ENCODE results near the gene CYP2W1. TPM values are rescaled to one million over a fixed set of nuclear protein-coding genes. Genes with fewer than 3 reads are reported as not detected.
"Not testable (repeated sequence)": the region's sequence is repeated elsewhere in the genome, so short reads cannot be mapped to it uniquely, and the experiment has no call there.

The CYP2W1 gene, protein sequence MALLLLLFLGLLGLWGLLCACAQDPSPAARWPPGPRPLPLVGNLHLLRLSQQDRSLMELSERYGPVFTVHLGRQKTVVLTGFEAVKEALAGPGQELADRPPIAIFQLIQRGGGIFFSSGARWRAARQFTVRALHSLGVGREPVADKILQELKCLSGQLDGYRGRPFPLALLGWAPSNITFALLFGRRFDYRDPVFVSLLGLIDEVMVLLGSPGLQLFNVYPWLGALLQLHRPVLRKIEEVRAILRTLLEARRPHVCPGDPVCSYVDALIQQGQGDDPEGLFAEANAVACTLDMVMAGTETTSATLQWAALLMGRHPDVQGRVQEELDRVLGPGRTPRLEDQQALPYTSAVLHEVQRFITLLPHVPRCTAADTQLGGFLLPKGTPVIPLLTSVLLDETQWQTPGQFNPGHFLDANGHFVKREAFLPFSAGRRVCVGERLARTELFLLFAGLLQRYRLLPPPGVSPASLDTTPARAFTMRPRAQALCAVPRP
- 19.1 TPM for total RNA-seq

DNA sequence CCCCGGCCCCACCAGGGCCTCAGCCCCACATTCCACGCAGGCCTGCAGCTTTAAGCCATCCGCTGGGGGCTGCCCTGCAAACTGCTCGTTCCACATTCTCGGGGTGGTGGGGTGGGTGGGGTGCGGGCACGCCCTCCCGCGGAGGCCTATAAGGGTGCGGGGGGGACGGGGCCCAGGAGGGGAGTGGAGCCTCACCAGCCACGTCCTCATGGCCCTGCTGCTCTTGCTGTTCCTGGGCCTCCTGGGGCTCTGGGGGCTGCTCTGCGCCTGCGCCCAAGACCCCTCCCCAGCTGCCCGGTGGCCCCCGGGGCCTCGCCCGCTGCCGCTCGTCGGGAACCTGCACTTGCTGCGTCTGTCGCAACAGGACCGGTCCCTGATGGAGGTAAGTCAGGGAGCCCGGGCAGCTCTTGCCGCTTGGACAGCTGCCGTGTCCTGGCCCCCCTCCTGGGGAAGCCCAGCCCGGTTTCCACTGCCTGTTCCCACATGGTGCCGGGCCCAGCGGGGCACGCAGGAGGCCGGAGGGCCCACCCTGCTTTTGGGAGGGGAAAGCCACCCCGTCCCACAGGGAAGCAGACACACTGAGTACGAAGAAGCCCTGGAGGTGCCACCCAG lies at the start of gene CYP2W1:
TSS of gene CYP2W1 (plus strand) at position 178 of the 612 bp plus-strand sequence. CDS start at position 209, 31 bp downstream.
- peak; percentile 52 for DNase-seq

DNA sequence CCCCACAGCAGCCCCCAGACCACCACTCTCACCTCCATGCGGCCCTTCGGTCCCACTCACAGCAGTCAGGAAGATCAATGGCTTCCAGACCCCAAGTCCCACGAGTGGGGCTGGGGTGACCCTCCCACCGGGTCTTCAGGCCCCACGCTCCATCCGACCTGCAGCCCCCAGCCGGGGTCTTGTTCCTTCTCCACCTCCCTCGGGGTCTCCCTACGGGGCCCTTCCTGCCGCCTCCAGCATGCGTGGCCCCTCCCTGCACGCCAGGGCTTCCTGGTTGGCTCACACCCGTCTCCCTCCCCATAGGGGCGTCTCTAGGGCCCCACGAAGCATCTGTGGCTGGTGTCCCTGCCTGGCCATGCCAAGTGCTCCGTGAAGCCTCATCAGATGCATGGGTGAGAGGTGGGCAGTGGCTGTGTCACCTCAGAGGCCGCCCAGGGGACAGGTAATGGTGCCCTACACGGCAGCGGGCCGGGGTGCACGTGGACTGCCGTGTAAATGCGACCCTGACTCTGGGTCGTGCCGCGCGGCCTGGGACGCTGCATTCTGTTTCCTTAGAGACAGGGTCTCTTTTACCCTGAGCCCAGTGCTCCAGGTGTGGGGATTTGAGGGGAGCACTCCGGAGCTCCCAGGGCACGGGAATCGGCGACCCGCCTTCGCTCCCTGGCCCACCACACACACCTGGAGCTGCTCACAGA lies 48.4 kb upstream of the CYP2W1 start:
- DNase-seq: no peak

DNA sequence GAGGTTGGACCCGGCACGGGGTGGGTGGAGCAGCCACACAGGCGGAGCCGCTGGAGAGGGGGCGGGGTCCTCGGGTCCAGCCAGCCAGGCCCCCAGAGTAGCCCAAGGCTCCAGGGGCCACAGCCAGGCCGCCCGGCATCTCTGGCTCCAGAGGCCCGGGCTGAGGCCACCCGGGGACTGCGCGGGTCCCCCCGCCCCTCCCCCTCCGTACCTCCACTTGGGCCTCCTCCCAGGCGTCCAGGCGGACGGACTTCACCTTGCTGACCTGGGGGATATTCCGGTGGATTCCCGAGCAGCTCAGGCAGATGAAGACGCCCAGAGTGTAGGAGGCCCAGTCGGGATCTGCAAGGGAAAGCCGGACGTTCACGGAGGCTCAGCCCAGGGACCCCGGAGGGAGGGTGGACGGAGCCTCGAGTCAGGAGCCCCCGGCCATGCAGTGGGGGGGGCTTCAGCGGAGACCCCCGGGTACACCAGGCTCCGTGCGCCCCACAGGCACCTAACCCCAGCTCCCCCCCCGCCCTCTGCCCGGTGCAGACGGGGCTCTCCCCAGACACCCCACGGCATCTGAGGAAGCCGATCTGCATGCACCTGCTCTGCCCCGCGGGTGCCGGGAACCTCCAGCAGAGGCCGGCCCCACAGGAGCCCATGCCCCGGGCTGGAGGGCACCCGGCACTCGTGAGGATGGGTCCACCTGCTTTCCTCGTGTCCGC lies 47.7 kb upstream of the CYP2W1 start:
- no peak for DNase-seq

DNA sequence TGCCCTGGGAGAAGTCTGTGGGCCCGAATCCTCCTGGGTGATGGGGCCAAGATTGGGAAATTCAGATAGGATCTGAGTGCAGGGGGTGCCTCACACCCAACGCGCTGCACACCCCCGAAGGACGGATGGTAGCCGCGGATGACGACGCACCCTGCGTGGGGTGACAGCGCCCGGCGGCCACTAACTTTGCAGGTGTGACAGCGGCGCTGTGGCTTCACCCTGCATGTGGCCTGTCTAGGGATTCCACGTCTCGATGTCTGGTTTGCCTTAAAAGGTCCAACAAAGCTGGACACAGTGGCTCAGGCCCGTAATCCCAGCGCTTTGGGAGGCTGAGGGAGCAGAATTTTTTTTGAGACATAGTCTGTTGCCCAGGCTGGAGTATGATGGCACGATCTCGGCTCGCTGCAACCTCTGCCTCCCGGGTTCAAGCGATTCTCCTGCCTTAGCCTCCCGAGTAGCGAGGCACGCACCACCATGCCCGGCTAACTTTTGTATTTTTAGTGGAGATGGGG lies 47.1 kb upstream of the CYP2W1 start:
- DNase-seq: no peak

DNA sequence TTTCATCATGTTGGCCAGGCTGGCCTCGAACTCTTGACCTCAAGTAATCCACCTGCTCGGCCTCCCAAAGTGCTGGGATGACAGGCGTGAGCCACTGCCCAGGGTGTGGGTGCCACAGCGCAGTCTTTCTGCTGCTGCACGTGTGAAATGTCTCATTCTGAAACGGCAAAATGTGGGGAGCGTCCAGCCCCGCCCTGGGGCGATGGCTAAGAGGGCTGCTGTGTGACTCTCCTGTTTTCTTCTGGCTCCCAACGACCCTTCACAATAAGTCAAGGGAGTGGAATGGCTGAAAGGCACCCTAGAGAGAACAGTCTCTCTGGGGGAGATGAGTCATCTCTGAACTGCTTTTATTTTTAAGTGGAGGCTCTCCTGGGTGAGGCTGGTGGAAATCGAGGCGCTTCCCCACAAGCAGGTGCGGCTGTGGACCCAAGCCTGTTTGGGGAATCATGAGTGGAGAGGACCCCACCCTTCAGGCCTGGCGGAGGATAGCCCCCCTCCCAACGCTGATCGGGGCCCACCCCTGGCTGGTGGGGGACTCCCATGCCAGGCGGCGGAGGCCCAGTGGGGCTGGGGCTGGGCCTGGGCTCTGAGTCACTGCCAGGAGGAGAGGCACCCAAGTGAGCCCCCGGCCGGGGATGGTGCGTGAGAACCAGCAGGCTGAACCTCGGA lies 46.5 kb upstream of the CYP2W1 start:
- no peak for DNase-seq

DNA sequence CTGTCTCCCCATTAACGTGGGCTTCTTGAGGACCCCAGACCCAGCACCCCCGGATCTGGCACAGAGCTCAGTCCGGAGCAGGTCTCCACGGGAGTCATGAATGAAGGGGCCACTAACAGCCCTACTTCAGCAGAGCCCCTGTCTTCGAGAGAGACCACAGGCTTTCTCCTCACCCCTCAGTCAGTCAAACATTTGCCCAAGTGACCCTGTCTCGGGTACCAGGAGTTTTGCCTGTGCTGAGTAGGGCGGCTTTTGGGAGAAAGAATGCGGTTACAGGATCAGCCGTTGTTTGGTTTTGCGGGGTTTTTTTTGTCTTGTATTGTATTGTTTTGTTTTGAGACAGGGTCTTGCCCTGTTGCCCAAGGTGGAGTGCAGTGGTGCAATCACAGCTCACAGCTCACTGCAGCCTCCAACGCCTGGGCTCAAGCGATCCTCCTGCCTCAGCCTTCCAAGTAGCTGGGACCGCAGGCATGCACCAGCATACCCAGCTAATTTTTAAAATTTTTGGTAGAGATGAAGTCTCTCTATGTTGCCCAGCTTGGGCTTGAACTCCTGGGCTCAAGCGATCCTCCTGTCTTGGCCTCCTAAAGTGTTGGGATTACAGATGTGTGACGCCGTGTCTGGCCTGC lies 45.0 kb upstream of the CYP2W1 start:
- no peak for DNase-seq

DNA sequence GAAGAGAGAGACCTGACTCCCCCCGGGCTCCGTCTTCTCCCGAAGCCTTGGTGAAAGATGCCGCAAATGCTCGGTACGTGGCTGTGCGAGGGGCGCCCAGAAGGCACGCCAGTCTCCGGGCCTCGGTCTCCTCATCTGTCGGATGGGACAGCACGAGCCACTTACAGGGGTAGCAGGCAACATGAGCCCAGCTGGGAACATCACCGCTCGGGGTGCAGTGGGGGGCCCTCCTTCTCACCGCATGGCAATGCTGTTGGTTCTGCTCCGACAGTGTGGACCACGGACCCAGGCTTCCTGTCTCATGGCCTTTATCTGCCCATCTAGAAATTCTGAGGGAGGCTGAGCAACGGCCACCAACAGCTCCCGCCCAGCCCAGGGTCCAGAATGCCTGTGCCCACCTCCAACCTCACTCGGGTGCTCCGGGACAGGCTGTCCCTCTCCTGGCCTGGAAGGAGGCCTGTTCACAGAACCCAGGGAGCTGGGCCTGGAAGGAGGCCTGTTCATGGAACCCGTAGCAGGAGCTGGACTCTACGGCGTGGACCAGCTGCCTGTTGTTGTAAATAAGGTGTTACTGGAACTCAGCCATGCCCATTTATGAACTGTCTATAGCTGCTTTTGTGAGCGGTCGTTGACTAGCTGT lies 44.3 kb upstream of the CYP2W1 start:
- no peak for DNase-seq

DNA sequence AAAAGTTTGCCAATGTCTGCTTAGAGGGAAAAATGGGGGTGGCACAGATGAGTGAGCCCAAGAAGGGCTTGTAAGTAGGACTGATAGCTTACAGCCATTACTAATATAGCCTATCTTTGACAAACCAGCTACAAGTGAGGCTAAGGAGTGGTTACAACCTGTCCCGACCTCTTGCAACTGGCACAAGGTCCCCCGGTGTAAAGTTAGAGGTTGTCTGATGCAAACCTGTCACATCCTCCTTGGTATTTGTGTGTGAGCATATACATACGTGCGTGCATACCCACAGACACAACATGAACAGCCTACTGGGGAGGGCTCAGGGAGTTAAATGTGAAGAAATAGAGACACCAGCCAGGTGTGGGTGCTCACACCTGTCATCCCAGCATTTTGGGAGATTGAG lies 43.1 kb upstream of the CYP2W1 start:
- DNase-seq: no peak

DNA sequence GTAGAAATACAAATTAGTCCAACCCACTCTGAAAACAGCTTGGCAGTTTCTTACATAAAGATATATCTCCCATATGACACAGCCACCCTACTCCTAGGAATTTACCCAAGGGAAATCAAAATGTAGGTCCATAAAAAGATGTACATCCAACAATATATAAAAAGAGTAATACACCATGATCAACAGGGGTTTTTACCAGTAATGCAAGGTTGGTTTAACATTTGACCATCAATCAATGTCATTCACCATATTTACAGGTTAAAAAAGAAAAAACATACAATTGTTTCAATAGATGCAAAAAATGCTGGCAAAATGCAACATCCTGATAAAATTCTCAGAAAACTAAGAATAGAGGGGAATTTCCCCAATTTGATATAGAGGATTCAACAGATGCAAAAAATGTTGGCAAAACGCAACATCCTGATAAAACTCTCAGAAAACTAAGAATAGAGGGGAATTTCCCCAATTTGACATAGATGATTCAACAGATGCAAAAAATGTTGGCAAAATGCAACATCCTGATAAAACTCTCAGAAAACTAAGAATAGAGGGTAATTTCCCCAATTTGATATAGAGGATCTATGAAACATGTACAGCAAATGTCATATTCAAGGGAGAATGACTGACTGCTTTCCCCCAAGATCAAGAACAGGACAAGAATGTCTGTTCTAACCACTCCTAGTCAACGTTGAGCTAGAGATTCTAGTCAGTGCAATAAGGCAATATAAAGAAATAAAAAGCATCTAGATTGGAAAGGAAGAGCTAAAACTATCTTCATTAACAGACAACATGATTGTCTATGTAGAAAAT lies 42.2 kb upstream of the CYP2W1 start:
- DNase-seq: no peak

DNA sequence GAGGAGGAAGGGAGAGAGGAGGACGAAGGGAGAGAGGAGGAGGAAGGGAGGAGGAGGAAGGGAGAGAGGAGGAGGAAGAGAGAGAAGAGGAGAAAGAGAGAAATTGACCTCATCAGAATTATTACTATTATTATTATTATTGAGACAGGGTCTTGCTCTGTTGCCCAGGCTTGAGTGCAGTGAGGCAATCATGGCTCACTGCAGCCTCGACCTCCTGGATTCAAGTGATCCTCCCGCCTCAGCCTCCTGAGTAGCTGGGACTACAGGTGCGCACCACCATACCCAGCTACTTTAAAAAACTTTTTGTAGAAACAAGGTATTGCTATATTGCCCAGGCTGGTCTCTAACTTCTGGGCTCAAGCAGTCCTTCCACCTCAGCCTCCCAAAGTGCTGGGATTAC lies 39.2 kb upstream of the CYP2W1 start:
- not testable (repeated sequence) for DNase-seq

DNA sequence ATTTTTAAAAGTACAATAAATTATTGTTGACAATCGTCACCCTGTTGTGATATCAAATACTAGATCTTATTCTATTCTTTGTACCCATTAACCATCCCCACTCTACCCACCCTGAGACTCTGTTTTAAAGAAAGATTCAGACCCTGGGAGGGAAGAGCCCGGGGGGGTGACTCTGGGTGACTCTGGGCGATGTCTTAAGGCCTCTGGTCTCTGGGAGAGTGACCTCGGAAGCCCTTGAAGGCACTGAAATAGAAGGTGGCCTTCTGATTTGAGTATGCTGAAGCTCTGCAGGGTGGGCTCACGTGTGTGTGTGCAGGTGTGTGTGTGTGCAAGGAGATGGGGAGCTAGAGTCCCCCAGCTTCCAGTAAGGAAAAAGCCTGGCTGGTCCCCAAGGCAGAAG lies 38.2 kb upstream of the CYP2W1 start:
- DNase-seq: no peak

DNA sequence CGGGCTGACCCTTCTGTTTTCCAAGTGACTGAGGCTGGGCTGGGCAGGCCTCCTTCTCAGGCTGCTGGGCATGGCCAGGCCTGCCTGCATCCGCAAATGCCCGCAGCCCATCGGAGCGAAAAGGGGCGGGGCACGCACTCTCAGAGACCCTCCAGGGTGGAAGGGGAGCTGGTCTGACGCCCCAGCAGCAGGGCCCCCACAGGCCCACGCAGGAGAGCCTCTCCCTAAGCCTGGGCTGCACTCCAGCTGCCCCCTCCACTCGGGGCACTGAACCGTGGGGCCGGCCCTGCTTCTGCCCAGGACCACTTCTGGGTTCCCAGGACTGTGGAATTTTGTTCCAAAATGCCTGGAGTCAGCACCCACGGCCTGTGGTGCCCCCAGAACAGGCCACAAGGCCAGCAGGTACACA lies 37.8 kb upstream of the CYP2W1 start:
- no peak for DNase-seq

DNA sequence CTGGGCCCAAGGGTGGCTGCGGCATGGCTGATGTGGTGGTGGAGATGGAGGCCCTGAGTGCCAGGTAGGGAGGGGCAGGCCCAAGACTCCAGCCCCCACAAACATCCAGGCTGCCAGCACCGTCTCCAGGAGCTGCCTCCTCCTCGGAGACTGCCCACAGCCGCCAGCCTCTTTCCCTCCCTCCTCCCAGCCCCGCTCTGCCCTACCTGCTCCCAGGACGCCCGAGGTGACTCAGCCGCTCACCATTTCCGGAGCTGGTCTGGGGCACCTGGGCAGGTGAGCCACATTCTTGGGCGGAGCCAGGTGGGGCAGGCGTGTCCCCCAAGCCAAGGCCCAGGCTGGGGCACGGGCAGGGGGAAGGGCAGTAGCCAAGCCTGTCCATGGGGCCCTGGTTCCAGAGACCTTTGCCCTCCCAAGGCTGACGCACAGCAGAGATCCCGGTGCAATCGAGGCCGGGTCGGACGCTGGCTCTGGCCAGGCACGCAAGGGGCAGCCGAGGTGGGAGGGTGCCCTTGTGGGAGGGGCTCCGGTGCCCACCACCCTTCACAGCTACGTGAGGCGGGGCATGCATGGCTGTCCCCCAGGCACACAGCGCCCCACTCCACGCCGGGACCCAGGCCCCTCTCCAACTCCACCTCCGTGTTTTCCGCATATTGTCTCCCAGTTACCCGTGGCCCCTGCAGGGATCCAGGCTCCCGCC lies 37.3 kb upstream of the CYP2W1 start:
- DNase-seq: no peak

DNA sequence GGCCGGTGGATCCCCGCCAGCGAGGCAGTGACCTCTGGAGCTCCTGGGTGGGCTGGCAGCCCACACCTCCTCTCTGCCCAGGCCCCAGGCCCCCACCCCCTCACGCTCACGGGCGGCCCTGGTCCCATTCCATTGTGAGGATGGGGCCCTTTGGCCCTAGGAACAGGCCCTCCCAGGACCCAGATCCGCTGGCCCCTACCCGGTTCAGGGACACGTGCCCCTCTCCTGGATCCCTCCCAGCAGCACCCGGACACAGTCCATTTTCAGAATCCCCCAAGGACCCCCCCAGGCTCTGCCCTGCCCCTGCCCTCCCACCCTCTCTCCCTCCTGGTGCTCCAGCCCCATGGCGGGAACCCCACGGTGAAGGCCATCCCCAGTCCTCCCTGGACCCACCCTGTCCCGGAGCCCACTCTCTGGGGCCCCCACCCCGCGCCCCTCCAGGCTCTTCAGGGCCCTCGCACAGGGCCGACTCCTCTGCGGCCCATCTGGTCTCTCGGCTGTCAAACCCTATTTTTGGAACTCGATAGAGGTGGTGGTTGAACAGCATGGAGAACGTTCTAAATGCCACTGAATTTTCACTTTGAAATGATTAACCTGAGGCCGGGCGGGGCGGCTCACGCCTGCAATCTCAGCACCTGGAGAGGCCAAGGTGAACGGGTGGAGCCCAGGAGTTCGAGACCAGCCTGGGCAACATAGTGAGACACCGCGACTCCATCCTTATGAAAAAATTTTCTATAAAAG lies 36.6 kb upstream of the CYP2W1 start:
- no peak for DNase-seq

DNA sequence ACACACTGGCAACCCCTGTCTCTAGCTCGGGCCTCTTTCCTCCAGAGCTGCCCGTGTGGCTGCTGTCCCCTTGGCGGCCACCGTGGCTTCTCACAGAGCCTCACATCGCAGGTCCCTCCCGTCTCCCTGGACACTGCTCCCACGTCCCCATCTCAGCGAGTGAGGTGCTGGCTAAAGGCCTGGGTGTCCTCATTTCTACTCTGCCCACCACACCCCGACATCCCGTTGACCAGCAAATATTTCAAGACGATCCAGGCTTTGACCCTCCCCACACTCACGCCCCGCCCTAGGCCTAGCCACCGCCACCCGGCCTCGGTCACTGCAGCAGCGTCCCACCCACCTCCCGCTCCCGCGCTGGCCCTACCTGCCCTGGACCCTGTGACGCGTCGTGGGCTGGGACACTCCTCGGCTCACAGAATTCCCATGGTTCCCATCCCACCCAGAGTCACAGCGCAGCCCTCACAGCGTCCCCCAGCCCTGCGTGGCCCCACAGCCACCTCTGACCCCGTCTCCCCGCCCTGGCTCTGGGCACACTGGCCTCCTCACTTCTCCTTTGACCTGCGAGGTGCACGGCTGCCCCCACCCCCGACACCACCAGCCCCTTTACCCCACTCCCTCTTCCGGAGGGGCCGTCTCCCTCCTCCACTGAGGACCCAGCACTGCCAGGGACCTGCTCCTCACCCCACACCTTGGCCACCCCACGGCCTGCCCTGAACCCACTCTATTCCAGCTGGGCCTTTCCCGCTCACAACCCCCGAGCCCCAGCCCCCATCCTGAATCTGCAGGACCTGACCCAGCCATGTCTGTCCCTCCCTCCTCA lies 35.4 kb upstream of the CYP2W1 start:
- no peak for DNase-seq

DNA sequence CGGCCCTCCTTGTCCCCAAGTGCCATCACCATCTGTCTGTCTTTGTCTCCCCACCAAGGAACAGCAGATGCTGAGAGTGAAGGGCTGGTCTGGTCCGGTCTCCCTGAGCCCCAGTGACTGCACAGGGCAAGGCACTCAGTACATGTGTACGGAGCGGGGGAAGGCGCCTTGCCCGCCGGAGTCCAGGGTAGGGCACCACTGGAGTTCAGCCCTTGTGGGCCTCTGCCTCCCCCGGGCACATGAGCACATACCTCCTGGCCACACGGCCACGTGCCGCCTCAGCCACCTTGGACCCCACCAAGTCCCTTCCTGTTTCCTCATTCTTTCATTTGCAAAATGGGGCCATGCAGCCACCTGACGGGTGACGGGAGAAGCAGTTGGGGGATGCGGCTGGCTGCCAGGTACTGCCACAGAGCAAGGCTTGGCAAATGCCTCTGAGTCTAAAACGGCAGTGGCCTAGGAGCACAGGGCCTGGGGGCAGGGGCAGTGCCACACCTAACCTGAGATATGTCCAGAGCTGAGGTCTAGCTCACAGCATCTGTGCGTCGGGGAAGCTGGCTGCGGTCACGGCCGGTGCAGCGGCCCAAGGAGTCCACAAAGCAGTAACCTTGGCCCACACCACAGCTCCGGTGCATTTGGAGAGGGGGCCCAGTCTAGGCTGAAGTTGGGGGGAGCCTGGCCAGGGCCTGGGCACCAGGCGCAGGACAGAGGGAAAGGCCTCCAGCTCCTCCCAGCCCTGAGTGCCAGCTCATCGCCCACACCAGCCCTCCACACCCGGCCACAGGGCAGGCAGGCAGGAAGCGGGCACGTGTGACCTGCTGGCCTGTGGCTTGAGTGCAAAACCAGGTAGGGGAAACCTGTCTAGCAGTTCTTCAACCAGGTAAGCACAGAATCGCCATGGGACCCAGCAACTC lies 33.7 kb upstream of the CYP2W1 start:
- no peak for DNase-seq
